ENCODE results near the gene HAUS8.

Gene HAUS8

GRCh38 chr19:17075035-17075863, at the start of gene HAUS8, which contains the start of gene MYO9B:
Gene HAUS8 (minus strand): TSS chr19:17075452. CDS start chr19:17075422, 30 bp downstream.
Gene MYO9B (plus strand): TSS chr19:17075777. CDS start chr19:17101718, 25,941 bp downstream.
- TF ChIP-seq CTCF (IDR thresholded peaks at IDR 0.05; ENCODE audit: low read depth, low read length) = no peak
- peak; percentile 100 for DNase-seq (ENCODE audit: extremely low read depth, low read depth)

- TF ChIP-seq CTCF (IDR thresholded peaks at IDR 0.05; ENCODE audit: low read depth, low read length) = no peak
Observed at GRCh38 chr19:17124025-17124424, 48.8 kb upstream of the HAUS8 start.

GRCh38 chr19:17123041-17123440, 47.8 kb upstream of the HAUS8 start:
- no peak for TF ChIP-seq CTCF (IDR thresholded peaks at IDR 0.05; ENCODE audit: low read depth, low read length)
- DNase-seq (ENCODE audit: extremely low read depth, low read depth) = no peak

More at GRCh38 chr19:17124025-17124424, 48.8 kb upstream of the HAUS8 start:
- no peak for DNase-seq (ENCODE audit: extremely low read depth, low read depth)

GRCh38 chr19:17121736-17122293, 46.6 kb upstream of the HAUS8 start:
- no peak for TF ChIP-seq CTCF (IDR thresholded peaks at IDR 0.05; ENCODE audit: low read depth, low read length)
- peak; percentile 40 for DNase-seq (ENCODE audit: extremely low read depth, low read depth)

- no peak for DNase-seq (ENCODE audit: extremely low read depth, low read depth)
- no peak for TF ChIP-seq CTCF (IDR thresholded peaks at IDR 0.05; ENCODE audit: low read depth, low read length)
Observed at GRCh38 chr19:17118957-17119356, 43.7 kb upstream of the HAUS8 start.

- DNase-seq (ENCODE audit: extremely low read depth, low read depth) = no peak
- no peak for TF ChIP-seq CTCF (IDR thresholded peaks at IDR 0.05; ENCODE audit: low read depth, low read length)
Observed at GRCh38 chr19:17116996-17117702, 41.9 kb upstream of the HAUS8 start.

All from AG09319 (cell line).